ENCODE data around the gene IL1RAPL1. TPM values are rescaled to one million over a fixed set of nuclear protein-coding genes. Genes with fewer than 3 reads are reported as not detected.

IL1RAPL1 gene
- total RNA-seq, 2 donors from 2014 or later: not detected

DNA sequence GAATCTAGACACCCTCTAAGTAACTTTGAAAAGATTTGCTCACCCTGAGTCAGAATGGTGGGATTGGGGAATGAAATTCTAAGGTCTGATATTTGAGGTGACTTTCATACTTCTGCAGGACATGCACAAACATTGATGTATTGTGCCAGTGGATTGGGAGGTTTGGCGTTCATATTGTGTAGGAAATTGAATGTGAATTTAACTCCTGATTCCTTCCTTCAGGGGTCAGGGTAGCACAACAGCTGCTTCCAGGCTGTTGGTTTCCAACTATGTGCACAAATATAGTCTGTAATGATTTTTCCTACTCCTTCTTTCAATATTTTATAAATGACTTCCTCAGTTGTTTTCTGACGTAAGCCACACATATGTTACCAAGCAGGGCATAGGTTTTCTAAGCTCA, 3.1 kb downstream of the IL1RAPL1 start:
- ATAC-seq (replicated peaks in 1 of 2) (no peak), DNase-seq (no peak)
- H3K27ac Mint-ChIP-seq: no peak overlapping the region
- H3K4me3 Mint-ChIP-seq: no peak overlapping the region
- peaks cover 0 to 2% of the 10 kb centered on the region in 2 donors for H3K9me3 Mint-ChIP-seq
- H3K27me3 Mint-ChIP-seq (ENCODE audit: low read depth): peaks cover 15% of the 10 kb centered on the region
- no peaks in the 10 kb centered on the region for H3K36me3 Mint-ChIP-seq (ENCODE audit: insufficient read depth in 2 of 2)
- no peaks in the 10 kb centered on the region for H3K4me1 Mint-ChIP-seq (ENCODE audit: low read depth)

DNA sequence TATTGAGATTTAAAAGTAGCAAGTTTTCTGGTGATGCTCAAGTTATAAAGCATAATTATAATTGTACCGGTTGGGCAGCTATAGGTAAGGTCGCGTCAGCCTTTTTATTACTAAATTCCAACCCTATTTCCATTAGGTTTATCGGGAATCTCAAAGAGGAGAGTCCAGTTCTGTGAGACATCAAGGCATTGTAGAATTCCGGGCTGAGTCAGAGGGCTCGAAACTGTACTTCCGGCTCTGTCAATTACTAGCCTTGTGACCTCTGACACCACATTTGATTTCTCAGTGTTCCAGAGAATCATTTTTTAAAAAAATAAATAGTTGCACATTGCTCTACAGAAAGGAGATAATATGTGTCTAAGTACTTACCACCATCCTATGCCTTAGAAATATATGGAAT, 4.3 kb downstream of the IL1RAPL1 start:
- no peaks in the 10 kb centered on the region for H3K36me3 Mint-ChIP-seq (ENCODE audit: insufficient read depth in 2 of 2)
- H3K27me3 Mint-ChIP-seq (ENCODE audit: low read depth): peaks cover 6% of the 10 kb centered on the region
- no peaks in the 10 kb centered on the region for H3K4me1 Mint-ChIP-seq (ENCODE audit: low read depth)
- peaks cover 0 to 2% of the 10 kb centered on the region in 2 donors for H3K9me3 Mint-ChIP-seq
- no peak overlapping the region for H3K27ac Mint-ChIP-seq
- H3K4me3 Mint-ChIP-seq: no peak overlapping the region
- ATAC-seq (replicated peaks in 1 of 2) (no peak), DNase-seq (no peak)

- Mint-ChIP-seq H3K27ac (no peak overlapping the region), H3K4me3 (no peak overlapping the region), H3K9me3 (peaks cover 0 to 2% of the 10 kb centered on the region in 2 donors), H3K27me3 (ENCODE audit: low read depth) (peaks cover 1% of the 10 kb centered on the region), H3K36me3 (ENCODE audit: insufficient read depth in 2 of 2) (no peaks in the 10 kb centered on the region), H3K4me1 (ENCODE audit: low read depth) (no peaks in the 10 kb centered on the region)
- DNase-seq (no peak), ATAC-seq (replicated peaks in 1 of 2) (no peak)
These were observed 8.1 kb downstream of the IL1RAPL1 start for GRCh38 chrX:28595346-28595745.

GRCh38 chrX:28599957-28600356, 12.7 kb downstream of the IL1RAPL1 start:
- no peak for ATAC-seq (replicated peaks in 1 of 2)
- Mint-ChIP-seq H3K9me3 (peaks cover 0 to 3% of the 10 kb centered on the region in 2 donors), H3K27me3 (ENCODE audit: low read depth) (no peaks in the 10 kb centered on the region)

DNA sequence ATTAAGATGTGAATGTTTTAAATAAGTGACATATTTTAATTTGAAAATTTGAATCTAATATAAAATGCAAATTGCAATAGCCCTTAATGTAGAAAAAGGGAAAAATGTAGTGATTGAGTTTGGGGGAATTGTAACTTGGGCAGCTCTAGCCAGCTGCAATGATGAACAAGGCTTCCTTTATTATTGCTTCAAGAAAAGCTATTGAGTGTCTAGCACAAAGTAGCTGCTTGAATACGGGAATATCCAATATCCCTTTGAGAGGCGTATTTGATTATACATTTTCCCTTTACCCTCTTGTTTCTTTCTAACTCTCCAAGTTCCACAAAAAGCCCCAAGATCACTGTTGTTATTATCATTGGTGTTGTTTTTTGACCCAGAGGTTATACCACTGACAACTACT, 21.8 kb downstream of the IL1RAPL1 start:
- no peaks in the 10 kb centered on the region for H3K36me3 Mint-ChIP-seq (ENCODE audit: insufficient read depth in 2 of 2)
- no peak overlapping the region for H3K4me3 Mint-ChIP-seq
- no peak for DNase-seq
- H3K9me3 Mint-ChIP-seq: peaks cover 7% of the 10 kb centered on the region in 2 donors
- H3K4me1 Mint-ChIP-seq (ENCODE audit: low read depth): no peaks in the 10 kb centered on the region
- no peaks in the 10 kb centered on the region for H3K27me3 Mint-ChIP-seq (ENCODE audit: low read depth)
- ATAC-seq (replicated peaks in 1 of 2): no peak
- H3K27ac Mint-ChIP-seq: no peak overlapping the region

More at GRCh38 chrX:28599957-28600356, 12.7 kb downstream of the IL1RAPL1 start:
- H3K36me3 Mint-ChIP-seq (ENCODE audit: insufficient read depth in 2 of 2): no peaks in the 10 kb centered on the region
- H3K4me1 Mint-ChIP-seq (ENCODE audit: low read depth): no peaks in the 10 kb centered on the region
- H3K27ac Mint-ChIP-seq: no peak overlapping the region
- no peak for DNase-seq
- H3K4me3 Mint-ChIP-seq: no peak overlapping the region

- DNase-seq (no peak), ATAC-seq (replicated peaks in 1 of 2) (no peak)
- Mint-ChIP-seq H3K9me3 (peaks cover 7% of the 10 kb centered on the region in 2 donors), H3K4me3 (no peak overlapping the region), H3K27me3 (ENCODE audit: low read depth) (no peaks in the 10 kb centered on the region), H3K27ac (no peak overlapping the region), H3K4me1 (ENCODE audit: low read depth) (no peaks in the 10 kb centered on the region), H3K36me3 (ENCODE audit: insufficient read depth in 2 of 2) (no peaks in the 10 kb centered on the region)
These were observed 22.8 kb downstream of the IL1RAPL1 start for GRCh38 chrX:28609917-28610613.

DNA sequence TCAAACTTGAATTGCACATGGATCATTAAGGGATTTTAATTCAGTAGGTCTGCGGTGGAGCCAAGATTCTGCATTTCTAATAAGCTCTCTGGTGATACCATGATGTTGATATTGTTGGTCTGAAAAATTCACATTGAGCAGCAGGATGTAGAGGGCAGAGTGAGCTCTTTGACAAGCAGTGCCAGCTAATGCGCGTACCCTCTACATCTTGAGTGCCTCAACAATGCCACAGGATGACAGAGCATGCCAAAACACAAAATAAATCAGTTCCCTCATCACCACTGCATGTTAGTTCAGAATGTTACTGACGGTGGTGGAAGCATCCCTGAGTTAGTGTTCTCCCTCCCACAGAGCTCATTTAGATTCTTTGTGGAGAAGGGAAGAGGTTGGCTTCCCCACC, 23.5 kb downstream of the IL1RAPL1 start:
- Mint-ChIP-seq H3K27ac (no peak overlapping the region), H3K27me3 (ENCODE audit: low read depth) (no peaks in the 10 kb centered on the region), H3K9me3 (peaks cover under 1 to 1% of the 10 kb centered on the region in 2 donors), H3K36me3 (ENCODE audit: insufficient read depth in 2 of 2) (no peaks in the 10 kb centered on the region), H3K4me3 (no peak overlapping the region), H3K4me1 (ENCODE audit: low read depth) (no peaks in the 10 kb centered on the region)
- ATAC-seq (replicated peaks in 1 of 2) (no peak), DNase-seq (no peak)

DNA sequence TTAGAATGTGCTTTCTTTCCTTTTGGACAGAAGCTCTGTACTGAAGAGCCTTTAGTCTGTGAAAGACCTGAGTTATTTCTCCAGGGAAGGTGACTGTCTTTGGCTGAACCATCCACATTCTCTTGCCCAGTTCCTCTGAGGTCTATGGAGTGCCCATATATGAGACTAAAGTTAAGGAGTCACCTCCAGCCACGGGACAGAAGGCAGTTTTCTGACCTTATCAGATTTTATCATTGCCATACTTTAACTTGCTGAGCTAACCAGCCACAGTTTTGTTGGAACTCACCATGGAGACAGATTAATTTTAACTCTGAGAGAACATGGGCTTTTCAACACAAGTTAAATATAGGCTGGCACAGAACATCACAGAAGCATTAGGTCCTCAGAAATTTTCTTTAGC, 26.3 kb downstream of the IL1RAPL1 start:
- H3K27me3 Mint-ChIP-seq (ENCODE audit: low read depth): no peaks in the 10 kb centered on the region

DNA sequence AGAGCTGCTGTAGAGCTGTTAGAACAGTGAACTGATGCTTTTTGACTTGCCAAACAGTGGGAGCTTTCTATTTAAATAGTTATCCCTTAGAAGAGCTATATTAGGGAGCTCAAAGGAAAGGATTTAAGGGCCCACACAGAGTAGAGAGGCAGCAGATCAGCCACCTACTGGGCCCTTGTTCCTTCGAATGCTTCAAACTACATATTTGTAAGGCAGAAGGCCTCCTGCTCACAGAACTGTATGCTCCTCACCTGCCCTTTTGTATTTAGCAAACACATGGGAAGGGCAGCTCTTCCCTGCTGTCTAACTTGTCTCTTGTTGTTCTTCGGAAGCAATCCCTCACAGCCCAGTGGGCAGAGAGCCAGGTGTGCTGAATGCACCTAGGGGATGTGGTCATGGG, 38.0 kb downstream of the IL1RAPL1 start:
- no peak overlapping the region for H3K27ac Mint-ChIP-seq
- H3K4me1 Mint-ChIP-seq (ENCODE audit: low read depth): no peaks in the 10 kb centered on the region
- no peaks in the 10 kb centered on the region for H3K36me3 Mint-ChIP-seq (ENCODE audit: insufficient read depth in 2 of 2)
- DNase-seq (no peak), ATAC-seq (replicated peaks in 1 of 2) (no peak)
- peaks cover 7% of the 10 kb centered on the region for H3K27me3 Mint-ChIP-seq (ENCODE audit: low read depth)
- no peak overlapping the region for H3K4me3 Mint-ChIP-seq
- peaks cover 0 to 5% of the 10 kb centered on the region in 2 donors for H3K9me3 Mint-ChIP-seq

More for the DNA sequence above, 26.3 kb downstream of the IL1RAPL1 start:
- H3K4me3 Mint-ChIP-seq: no peak overlapping the region
- DNase-seq: no peak
- H3K9me3 Mint-ChIP-seq: no peaks in the 10 kb centered on the region
- ATAC-seq (replicated peaks in 1 of 2): no peak
- no peaks in the 10 kb centered on the region for H3K36me3 Mint-ChIP-seq (ENCODE audit: insufficient read depth in 2 of 2)
- H3K4me1 Mint-ChIP-seq (ENCODE audit: low read depth): no peaks in the 10 kb centered on the region
- no peak overlapping the region for H3K27ac Mint-ChIP-seq

GRCh38 chrX:28626515-28626914, 39.3 kb downstream of the IL1RAPL1 start:
- Mint-ChIP-seq H3K27ac (no peak overlapping the region), H3K27me3 (ENCODE audit: low read depth) (peaks cover 7% of the 10 kb centered on the region), H3K4me3 (no peak overlapping the region), H3K4me1 (ENCODE audit: low read depth) (no peaks in the 10 kb centered on the region), H3K36me3 (ENCODE audit: insufficient read depth in 2 of 2) (no peaks in the 10 kb centered on the region), H3K9me3 (peaks cover 0 to 3% of the 10 kb centered on the region in 2 donors)
- no peak for DNase-seq
- ATAC-seq (replicated peaks in 1 of 2): no peak

DNA sequence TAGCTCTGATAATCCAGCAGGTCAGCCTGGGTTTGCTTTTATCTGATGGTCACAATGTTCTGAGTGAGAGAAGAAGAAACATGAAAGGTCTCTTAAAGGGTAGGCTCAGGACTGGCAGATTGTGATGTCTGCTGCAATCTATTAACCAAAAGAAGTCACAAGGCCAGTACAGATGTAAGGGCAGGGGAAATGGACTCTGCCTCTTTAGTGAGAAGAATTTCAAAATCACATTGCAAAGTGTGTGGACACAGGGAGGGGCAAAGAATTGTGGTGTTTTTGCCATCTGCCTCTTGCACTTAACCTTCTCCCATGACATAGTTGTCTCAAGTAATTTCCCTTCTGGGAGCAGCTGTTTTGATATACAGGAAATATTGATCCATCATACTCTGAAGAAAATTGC, 40.9 kb downstream of the IL1RAPL1 start:
- no peaks in the 10 kb centered on the region for H3K36me3 Mint-ChIP-seq (ENCODE audit: insufficient read depth in 2 of 2)
- no peak overlapping the region for H3K4me3 Mint-ChIP-seq
- DNase-seq: no peak
- peaks cover 2 to 3% of the 10 kb centered on the region in 2 donors for H3K9me3 Mint-ChIP-seq
- ATAC-seq (replicated peaks in 1 of 2): no peak
- H3K4me1 Mint-ChIP-seq (ENCODE audit: low read depth): no peaks in the 10 kb centered on the region
- no peak overlapping the region for H3K27ac Mint-ChIP-seq
- peaks cover 7% of the 10 kb centered on the region for H3K27me3 Mint-ChIP-seq (ENCODE audit: low read depth)

GRCh38 chrX:28638775-28639174, 51.5 kb downstream of the IL1RAPL1 start:
- Mint-ChIP-seq H3K4me1 (ENCODE audit: low read depth) (no peaks in the 10 kb centered on the region), H3K4me3 (no peak overlapping the region), H3K27me3 (ENCODE audit: low read depth) (no peaks in the 10 kb centered on the region), H3K27ac (no peak overlapping the region), H3K9me3 (peaks cover 2 to 4% of the 10 kb centered on the region in 2 donors), H3K36me3 (ENCODE audit: insufficient read depth in 2 of 2) (no peaks in the 10 kb centered on the region)
- DNase-seq: no peak
- no peak for ATAC-seq (replicated peaks in 1 of 2)

- Mint-ChIP-seq H3K27me3 (ENCODE audit: low read depth) (no peaks in the 10 kb centered on the region), H3K27ac (no peak overlapping the region), H3K4me3 (no peak overlapping the region), H3K36me3 (ENCODE audit: insufficient read depth in 2 of 2) (no peaks in the 10 kb centered on the region), H3K4me1 (ENCODE audit: low read depth) (no peaks in the 10 kb centered on the region), H3K9me3 (peaks cover 2 to 4% of the 10 kb centered on the region in 2 donors)
- ATAC-seq (replicated peaks in 1 of 2) (no peak), DNase-seq (no peak)
These were observed 52.2 kb downstream of the IL1RAPL1 start for GRCh38 chrX:28639451-28639850.

DNA sequence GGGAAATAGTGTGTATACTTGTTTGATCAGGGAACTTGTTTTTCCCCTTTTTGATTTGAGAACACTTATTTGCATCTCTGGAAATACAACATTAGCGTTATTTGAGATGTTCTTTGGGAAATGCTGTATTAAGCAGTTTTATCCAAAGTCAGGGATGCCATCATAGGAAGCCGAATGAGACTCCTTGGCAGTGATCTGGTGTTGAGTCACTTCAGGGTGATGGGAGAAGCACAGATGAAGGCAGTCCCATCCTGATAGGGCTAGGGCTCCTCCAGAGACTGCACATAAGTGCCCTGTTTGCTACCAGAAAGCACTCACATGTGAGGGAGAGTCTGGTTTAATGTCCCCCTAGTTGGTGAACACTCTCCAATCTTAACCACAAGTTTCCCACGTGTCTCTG, 62.3 kb downstream of the IL1RAPL1 start:
- Mint-ChIP-seq H3K36me3 (ENCODE audit: insufficient read depth in 2 of 2) (no peaks in the 10 kb centered on the region), H3K4me1 (ENCODE audit: low read depth) (no peaks in the 10 kb centered on the region)
- ATAC-seq (replicated peaks in 1 of 2): no peak

More for the DNA sequence above, 62.3 kb downstream of the IL1RAPL1 start:
- DNase-seq: no peak
- no peak overlapping the region for H3K4me3 Mint-ChIP-seq
- no peak overlapping the region for H3K27ac Mint-ChIP-seq
- no peaks in the 10 kb centered on the region for H3K27me3 Mint-ChIP-seq (ENCODE audit: low read depth)
- peaks cover 0 to 9% of the 10 kb centered on the region in 2 donors for H3K9me3 Mint-ChIP-seq
